ENCODE data around the gene SARNP.
A peak's percentile ranks its signal among the peaks of the same experiment; 100 is the strongest.

SARNP gene

GRCh38 chr12:55715169-55715764 lies 102.3 kb downstream of the SARNP start:
- no peak for TF ChIP-seq CTCF (IDR thresholded peaks at IDR 0.05; ENCODE audit: borderline replicate concordance, insufficient read depth, low read depth, low read length)
- peak overlapping the region; percentile 78 for H3K4me3 ChIP-seq (ENCODE audit: low read depth, low read length)

GRCh38 chr12:55713721-55714120 lies 103.8 kb downstream of the SARNP start:
- H3K4me3 ChIP-seq (ENCODE audit: low read depth, low read length): no peak overlapping the region
- TF ChIP-seq CTCF (IDR thresholded peaks at IDR 0.05; ENCODE audit: borderline replicate concordance, insufficient read depth, low read depth, low read length): no peak

GRCh38 chr12:55712700-55713415 lies 104.7 kb downstream of the SARNP start:
- no peak overlapping the region for H3K4me3 ChIP-seq (ENCODE audit: low read depth, low read length)
- TF ChIP-seq CTCF (IDR thresholded peaks at IDR 0.05; ENCODE audit: borderline replicate concordance, insufficient read depth, low read depth, low read length): no peak

GRCh38 chr12:55711786-55712553 lies 105.6 kb downstream of the SARNP start:
- H3K4me3 ChIP-seq (ENCODE audit: low read depth, low read length): no peak overlapping the region
- TF ChIP-seq CTCF (IDR thresholded peaks at IDR 0.05; ENCODE audit: borderline replicate concordance, insufficient read depth, low read depth, low read length): no peak

GRCh38 chr12:55708695-55709233 lies 108.8 kb downstream of the SARNP start:
- TF ChIP-seq CTCF (IDR thresholded peaks at IDR 0.05; ENCODE audit: borderline replicate concordance, insufficient read depth, low read depth, low read length): no peak
- H3K4me3 ChIP-seq (ENCODE audit: low read depth, low read length): no peak overlapping the region

- TF ChIP-seq CTCF (IDR thresholded peaks at IDR 0.05; ENCODE audit: borderline replicate concordance, insufficient read depth, low read depth, low read length): no peak
- H3K4me3 ChIP-seq (ENCODE audit: low read depth, low read length): peak within 1 kb of the TSS; percentile 29
Measured at GRCh38 chr12:55707841-55708694, 109.5 kb downstream of the SARNP start, which contains the start of gene ITGA7. Gene ITGA7 (minus strand): TSS chr12:55707904. CDS start chr12:55707682, 222 bp downstream.
